HepG2 (cell line): Measurements from ENCODE around the gene PEX14. TPM values are rescaled to one million over a fixed set of nuclear protein-coding genes. Genes with fewer than 3 reads are reported as not detected.

ENCODE experiments used
- CC2D1A ChIP-seq: sonication (generic); formaldehyde crosslinking; IDR thresholded peaks from 2 replicates; pipeline ENCODE4 v1.8.1; 2023; ENCODE audit warnings: mild to moderate bottlenecking, missing genetic modification reagents
- GFI1 ChIP-seq: sonication (generic); formaldehyde crosslinking; IDR thresholded peaks from 2 replicates; pipeline ENCODE4 v1.5.0; 2020; ENCODE audit warnings: missing genetic modification reagents, mild to moderate bottlenecking, borderline replicate concordance
- HOXA7 ChIP-seq: sonication (generic); formaldehyde crosslinking; IDR thresholded peaks from 2 replicates; pipeline ENCODE4 v1.8.1; 2022; ENCODE audit warnings: mild to moderate bottlenecking, missing genetic modification reagents, moderate library complexity
- NCOA2 ChIP-seq: sonication (generic); formaldehyde crosslinking; IDR thresholded peaks from 2 replicates; pipeline ENCODE4 v1.8.0; 2022; ENCODE audit warnings: inconsistent platforms
- RBM39 ChIP-seq: fragments of 200-400 bp; formaldehyde crosslinking; IDR thresholded peaks from one replicate; pipeline ENCODE4 v1.6.1; 2018; ENCODE audit warnings: antibody characterized with exemption, mild to moderate bottlenecking, low read depth, low read length; ENCODE audit not compliant: poor library complexity, severe bottlenecking
- RFXAP ChIP-seq: sonication (generic); formaldehyde crosslinking; IDR thresholded peaks from 2 replicates; pipeline ENCODE4 v1.4.0; 2020; ENCODE audit warnings: missing genetic modification reagents, borderline replicate concordance
- SMARCE1 ChIP-seq: fragments of 450-650 bp; IDR thresholded peaks from 2 replicates; pipeline ENCODE4 v1.6.1; 2017; ENCODE audit warnings: borderline replicate concordance
- TEAD2 ChIP-seq: sonication (generic); formaldehyde crosslinking; IDR thresholded peaks from 2 replicates; pipeline ENCODE4 v1.9.0; 2021; ENCODE audit warnings: missing genetic modification reagents
- TOPORS ChIP-seq: sonication (generic); formaldehyde crosslinking; IDR thresholded peaks from 2 replicates; pipeline ENCODE4 v1.8.0; 2023; ENCODE audit warnings: mild to moderate bottlenecking, missing genetic modification reagents
- YEATS4 ChIP-seq: sonication (generic); formaldehyde crosslinking; IDR thresholded peaks from 2 replicates; pipeline ENCODE4 v1.4.0; 2020; ENCODE audit warnings: missing genetic modification reagents, borderline replicate concordance
- ZBTB7A ChIP-seq: sonication (generic); formaldehyde crosslinking; IDR thresholded peaks from 2 replicates; pipeline ENCODE4 v1.8.0; 2022; ENCODE audit warnings: mild to moderate bottlenecking, missing genetic modification reagents
- ZNF326 ChIP-seq: sonication (generic); formaldehyde crosslinking; IDR thresholded peaks from 2 replicates; pipeline ENCODE4 v1.4.0; 2020; ENCODE audit warnings: missing genetic modification reagents, borderline replicate concordance
- ZNF44 ChIP-seq: sonication (generic); formaldehyde crosslinking; IDR thresholded peaks from 2 replicates; pipeline ENCODE4 v1.5.1; 2020; ENCODE audit warnings: mild to moderate bottlenecking, missing genetic modification reagents
- ZNF549 ChIP-seq: sonication (generic); formaldehyde crosslinking; IDR thresholded peaks from 2 replicates; pipeline ENCODE4 v1.5.0; 2020; ENCODE audit warnings: missing genetic modification reagents
- ZNF557 ChIP-seq: sonication (generic); formaldehyde crosslinking; IDR thresholded peaks from 2 replicates; pipeline ENCODE4 v1.4.0; 2020; ENCODE audit warnings: missing genetic modification reagents
- ZNF713 ChIP-seq: sonication (generic); formaldehyde crosslinking; IDR thresholded peaks from 2 replicates; pipeline ENCODE4 v1.4.0; 2020; ENCODE audit warnings: mild to moderate bottlenecking, missing genetic modification reagents
- ZNF761 ChIP-seq: sonication (generic); formaldehyde crosslinking; conservative IDR thresholded peaks from 2 replicates; pipeline ENCODE4 v1.4.0; 2020; ENCODE audit warnings: mild to moderate bottlenecking, missing genetic modification reagents
- polyA plus RNA-seq, 8 experiments: library from polyadenylated mRNA; depleted of rRNA in 3 of 8; stranded (reverse) in 7 of 8; unstranded in 1 of 8; fragments of >200 nt; fragmentation: Illumina TruSeq in 4 of 8; extraction: Trizol in 4 of 8; gene quantifications; 2 replicates each; pipeline versions ENCODE4 v1.2.1 to v1.2.3, GENCODE V29; 2011 to 2016; ENCODE audit warnings: low read depth in 4 of 8, missing spikeins in 1 of 8, mixed read lengths in 1 of 8; ENCODE audit not compliant: insufficient read depth in 1 of 8
- total RNA-seq, 5 experiments: library from RNA; depleted of rRNA; stranded (reverse); fragments of >200 nt; fragmentation: Illumina TruSeq; extraction: Trizol; gene quantifications; 2 replicates each; pipeline ENCODE4 v1.2.3, GENCODE V29; 2016; ENCODE audit warnings: low read depth in 1 of 5
- TF ChIP-seq, protein P1 (sequence below): IDR thresholded peaks from 2 replicates; pipeline ENCODE4 v1.6.1; 2016; ENCODE audit warnings: mild to moderate bottlenecking
- TF ChIP-seq, protein P2 (sequence below): sonication (generic); formaldehyde crosslinking; IDR thresholded peaks from 2 replicates; pipeline ENCODE4 v1.9.0; 2022; ENCODE audit warnings: missing genetic modification reagents, mild to moderate bottlenecking, borderline replicate concordance
- TF ChIP-seq, protein P3 (sequence below): sonication (generic); formaldehyde crosslinking; conservative IDR thresholded peaks from 2 replicates; pipeline ENCODE4 v1.5.0; 2020; ENCODE audit warnings: missing genetic modification reagents

The PEX14 gene
- total and polyA plus RNA-seq, 2 of the 13 experiments (the other 11 are each of a cell fraction or from before 2014, with no cell fraction given): 6.5 to 9.9 TPM

DNA sequence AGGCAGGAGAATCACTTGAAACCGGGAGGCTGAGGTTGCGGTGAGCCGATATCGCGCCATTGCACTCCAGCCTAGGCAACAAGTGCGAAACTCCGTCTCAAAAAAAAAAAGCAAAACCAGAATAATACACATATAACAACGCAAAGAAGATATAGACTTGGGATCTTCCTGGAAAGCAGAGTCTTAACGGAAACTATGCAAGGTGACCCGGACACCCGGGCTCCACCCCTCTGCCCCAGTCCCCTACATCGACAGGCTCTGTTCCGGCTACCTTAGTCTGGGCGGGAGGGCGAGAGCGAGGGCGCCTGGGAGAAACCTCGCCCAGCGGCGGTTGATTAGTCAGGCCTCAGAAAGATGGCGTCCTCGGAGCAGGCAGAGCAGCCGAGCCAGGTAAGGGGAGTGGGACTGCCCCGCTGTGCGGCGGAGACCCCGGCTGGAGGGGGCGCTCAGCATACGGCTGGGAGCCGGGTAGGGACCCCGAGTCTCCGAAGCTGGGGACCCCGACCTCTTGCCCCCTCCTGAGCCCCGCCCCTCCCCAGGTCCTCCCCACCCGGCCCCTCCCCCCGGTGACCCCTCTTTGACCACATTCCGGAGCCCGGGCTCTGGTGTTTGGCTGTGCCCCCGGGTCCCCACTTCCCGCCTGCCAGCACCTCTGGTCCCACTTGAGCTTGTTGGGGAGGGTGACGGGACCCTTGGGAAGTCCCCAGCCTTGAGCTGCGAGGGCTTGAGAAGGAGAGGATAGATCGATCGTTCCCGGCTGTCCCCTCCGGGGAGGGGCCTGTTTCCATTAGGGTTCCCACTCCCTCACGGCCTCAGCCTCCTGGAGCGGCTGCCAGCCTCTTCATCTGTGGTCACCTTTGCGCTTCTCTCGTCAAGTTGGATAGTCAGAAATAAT lies at the start of gene PEX14 (continued):
- TF ChIP-seq, protein P1, sequence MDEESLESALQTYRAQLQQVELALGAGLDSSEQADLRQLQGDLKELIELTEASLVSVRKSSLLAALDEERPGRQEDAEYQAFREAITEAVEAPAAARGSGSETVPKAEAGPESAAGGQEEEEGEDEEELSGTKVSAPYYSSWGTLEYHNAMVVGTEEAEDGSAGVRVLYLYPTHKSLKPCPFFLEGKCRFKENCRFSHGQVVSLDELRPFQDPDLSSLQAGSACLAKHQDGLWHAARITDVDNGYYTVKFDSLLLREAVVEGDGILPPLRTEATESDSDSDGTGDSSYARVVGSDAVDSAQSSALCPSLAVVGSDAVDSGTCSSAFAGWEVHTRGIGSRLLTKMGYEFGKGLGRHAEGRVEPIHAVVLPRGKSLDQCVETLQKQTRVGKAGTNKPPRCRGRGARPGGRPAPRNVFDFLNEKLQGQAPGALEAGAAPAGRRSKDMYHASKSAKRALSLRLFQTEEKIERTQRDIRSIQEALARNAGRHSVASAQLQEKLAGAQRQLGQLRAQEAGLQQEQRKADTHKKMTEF: peak; percentile 68; the same call in 1 of the 2 replicates
- no peak for TF ChIP-seq SMARCE1
- TF ChIP-seq TOPORS (CRISPR knock-in tag): no peak
- TF ChIP-seq ZNF557: no peak; the same call in 1 of the 2 replicates
- TF ChIP-seq HOXA7 (CRISPR knock-in tag): no peak
- TF ChIP-seq ZNF44 (CRISPR knock-in tag): 0 out of 2 replicates have a peak, but pooled peaks have one; percentile 60
- TF ChIP-seq RBM39: peak; percentile 91
- TF ChIP-seq, protein P2, sequence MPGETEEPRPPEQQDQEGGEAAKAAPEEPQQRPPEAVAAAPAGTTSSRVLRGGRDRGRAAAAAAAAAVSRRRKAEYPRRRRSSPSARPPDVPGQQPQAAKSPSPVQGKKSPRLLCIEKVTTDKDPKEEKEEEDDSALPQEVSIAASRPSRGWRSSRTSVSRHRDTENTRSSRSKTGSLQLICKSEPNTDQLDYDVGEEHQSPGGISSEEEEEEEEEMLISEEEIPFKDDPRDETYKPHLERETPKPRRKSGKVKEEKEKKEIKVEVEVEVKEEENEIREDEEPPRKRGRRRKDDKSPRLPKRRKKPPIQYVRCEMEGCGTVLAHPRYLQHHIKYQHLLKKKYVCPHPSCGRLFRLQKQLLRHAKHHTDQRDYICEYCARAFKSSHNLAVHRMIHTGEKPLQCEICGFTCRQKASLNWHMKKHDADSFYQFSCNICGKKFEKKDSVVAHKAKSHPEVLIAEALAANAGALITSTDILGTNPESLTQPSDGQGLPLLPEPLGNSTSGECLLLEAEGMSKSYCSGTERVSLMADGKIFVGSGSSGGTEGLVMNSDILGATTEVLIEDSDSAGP (CRISPR knock-in tag): peak; percentile 71
- no peak for TF ChIP-seq CC2D1A (CRISPR knock-in tag)
- TF ChIP-seq RFXAP (CRISPR knock-in tag): peak; percentile 61; the same call in 1 of the 2 replicates
- TF ChIP-seq NCOA2 (CRISPR knock-in tag): peak; percentile 24; the same call in 1 of the 2 replicates
- TF ChIP-seq GFI1: 0 out of 2 replicates have a peak, but pooled peaks have one; percentile 32
- peak; percentile 82 for TF ChIP-seq YEATS4 (CRISPR knock-in tag)
- no peak for TF ChIP-seq ZNF713
- no peak for TF ChIP-seq ZNF549 (CRISPR knock-in tag)
- TF ChIP-seq, protein P3, sequence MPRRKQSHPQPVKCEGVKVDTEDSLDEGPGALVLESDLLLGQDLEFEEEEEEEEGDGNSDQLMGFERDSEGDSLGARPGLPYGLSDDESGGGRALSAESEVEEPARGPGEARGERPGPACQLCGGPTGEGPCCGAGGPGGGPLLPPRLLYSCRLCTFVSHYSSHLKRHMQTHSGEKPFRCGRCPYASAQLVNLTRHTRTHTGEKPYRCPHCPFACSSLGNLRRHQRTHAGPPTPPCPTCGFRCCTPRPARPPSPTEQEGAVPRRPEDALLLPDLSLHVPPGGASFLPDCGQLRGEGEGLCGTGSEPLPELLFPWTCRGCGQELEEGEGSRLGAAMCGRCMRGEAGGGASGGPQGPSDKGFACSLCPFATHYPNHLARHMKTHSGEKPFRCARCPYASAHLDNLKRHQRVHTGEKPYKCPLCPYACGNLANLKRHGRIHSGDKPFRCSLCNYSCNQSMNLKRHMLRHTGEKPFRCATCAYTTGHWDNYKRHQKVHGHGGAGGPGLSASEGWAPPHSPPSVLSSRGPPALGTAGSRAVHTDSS (CRISPR knock-in tag): no peak
- TF ChIP-seq TEAD2: no peak
- no peak for TF ChIP-seq ZNF326
- no peak for TF ChIP-seq ZNF761
- no peak for TF ChIP-seq ZBTB7A (CRISPR knock-in tag)
